A673 (cell line): ENCODE results near the gene GNRH2.

ENCODE experiments used
- CTCF ChIP-seq: fragments of 300-800, 200-600 bp; sonication (generic); conservative IDR thresholded peaks from 2 replicates; pipeline ENCODE4 v1.5.1; 2017; ENCODE audit warnings: low read depth, mild to moderate bottlenecking, antibody characterized with exemption, low read length, moderate library complexity, mixed read lengths
- EZH2 ChIP-seq: fragments of 200-600 bp; sonication (generic); IDR thresholded peaks from 2 replicates; pipeline ENCODE4 v1.6.1; 2017; ENCODE audit warnings: borderline replicate concordance, low read depth, mild to moderate bottlenecking, mixed read lengths, antibody characterized with exemption, low read length; ENCODE audit not compliant: poor library complexity, severe bottlenecking

- TF ChIP-seq CTCF (0 out of 2 replicates have a peak, but pooled peaks have one; percentile 7), EZH2 (no peak)
Observed at GRCh38 chr20:3046677-3047462, 3.4 kb downstream of the GNRH2 start.
